T-helper 22 cell (primary cell): ENCODE data around the gene COL27A1.
"Not testable (repeated sequence)": the region's sequence is repeated elsewhere in the genome, so short reads cannot be mapped to it uniquely, and the experiment has no call there.

Experiments
- DNase-seq: peaks from one replicate; pipeline ENCODE4 v3.0.0-alpha.2; 2020; ENCODE audit warnings: low read depth

The COL27A1 gene

GRCh38 chr9:114184071-114184470 is 28.7 kb downstream of the COL27A1 start:
- no peak for DNase-seq

DNA sequence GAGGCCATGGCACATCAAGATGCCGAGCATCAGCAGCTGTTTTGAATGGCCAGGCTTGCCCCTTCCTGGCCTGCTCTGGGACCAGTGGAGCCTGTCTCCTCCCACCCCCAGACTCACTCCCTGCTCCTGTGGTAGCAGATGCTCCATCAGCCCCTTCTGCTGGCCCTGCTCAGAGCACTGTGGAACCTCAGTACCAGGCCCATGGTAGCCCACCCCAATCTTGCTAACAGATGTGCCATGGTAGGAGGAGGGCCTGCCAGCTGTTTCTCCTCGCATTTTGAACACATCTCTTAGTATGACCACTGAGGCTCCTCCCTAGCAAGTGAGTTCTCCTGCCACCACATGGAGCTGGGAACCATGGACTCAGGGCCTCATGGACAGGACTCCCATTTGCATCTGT is 29.5 kb downstream of the COL27A1 start:
- no peak for DNase-seq

DNA sequence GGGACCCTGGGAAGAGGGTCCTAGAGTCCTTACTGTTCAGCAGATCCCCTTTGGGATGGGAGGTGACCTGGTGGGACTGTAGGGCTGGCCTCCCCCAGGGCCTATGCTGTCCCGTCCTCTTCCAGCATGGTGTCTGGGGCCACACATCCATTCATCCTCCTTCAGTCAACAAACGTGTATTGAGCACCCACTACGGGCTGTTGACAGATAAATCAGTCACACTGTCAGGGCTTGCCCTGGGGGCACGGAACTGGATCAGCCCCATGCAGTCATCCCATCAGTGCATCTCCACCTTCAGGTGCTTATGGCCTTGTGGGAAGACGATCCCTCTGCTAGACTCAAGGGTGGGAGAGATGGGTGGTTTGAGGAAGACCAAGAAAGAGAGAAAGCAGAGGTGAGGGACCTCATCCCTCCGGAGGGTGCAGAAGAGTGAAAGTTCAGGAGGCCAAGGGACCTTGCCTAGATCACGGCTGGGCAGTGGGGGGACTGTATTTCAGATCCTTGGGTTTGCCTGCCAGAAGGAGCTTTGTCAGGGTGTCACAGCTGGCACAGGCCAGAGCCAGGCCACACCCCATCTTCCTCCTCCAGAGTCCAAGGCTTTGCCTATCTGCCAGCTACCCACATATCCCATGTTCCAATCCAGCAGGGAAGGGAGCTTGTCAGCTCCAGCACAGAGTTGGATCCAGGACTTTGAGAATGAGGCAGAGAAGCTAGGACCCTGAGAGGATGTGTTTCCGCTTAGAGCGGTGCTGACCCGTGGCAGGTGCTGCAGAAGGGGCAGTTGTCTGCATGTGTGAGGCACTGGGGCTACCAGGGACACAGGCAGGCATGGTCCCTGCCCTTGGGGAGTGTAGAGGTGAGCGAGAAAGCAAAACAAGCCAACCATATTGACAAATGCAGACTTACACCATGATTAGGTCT is 30.5 kb downstream of the COL27A1 start:
- DNase-seq: no peak

DNA sequence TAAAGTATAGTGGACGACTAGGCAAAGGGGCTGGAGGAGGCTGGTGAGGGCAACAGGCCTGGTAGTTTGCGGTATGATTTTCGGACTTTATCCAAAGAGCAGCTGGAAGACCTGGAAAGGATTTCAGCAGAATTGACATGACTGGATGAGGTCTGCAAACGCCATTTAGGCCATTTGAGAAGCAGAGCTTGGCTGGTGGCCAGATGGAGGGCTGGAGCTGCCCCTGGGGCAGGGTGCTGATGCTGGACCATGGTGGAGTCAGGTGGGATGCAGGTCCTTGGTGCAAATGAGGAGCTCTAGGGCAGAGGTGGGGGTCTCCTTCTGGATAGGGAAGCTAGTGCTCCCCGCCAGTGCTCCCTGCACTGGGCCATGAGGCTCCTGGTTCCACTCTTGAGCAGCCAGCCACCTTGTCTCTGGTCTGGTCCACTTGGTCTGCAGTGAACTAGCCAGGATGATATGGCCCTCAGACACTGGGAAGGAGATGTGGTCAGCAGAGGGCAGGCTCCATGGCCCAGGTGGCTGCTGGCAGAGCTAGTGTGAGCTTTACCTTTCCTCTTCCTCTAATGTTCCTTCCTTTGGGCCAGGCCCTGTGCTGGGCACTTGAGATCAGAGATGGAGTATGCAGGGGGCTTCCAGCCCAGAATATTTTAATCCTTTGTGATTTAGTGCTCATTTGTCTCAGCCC is 31.4 kb downstream of the COL27A1 start:
- DNase-seq: no peak

DNA sequence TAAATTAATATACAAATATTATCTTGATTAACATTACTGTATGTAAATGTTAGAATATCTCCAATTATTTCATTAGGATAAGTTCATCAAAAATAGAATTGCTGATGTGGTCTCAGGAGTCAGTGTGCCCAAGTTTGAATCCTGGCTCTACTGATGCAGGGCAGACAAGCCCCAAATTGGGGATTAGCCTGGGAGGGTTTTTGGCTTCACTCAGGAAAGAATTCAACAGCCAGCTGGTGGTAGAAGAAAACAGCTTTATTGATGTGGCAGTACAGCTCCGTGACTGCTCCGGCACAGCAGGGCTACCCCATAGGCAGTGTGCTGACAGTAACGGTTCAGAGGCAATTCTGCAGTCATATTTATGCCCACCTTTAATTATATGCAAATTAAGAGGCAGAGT is 32.5 kb downstream of the COL27A1 start:
- DNase-seq: no peak

DNA sequence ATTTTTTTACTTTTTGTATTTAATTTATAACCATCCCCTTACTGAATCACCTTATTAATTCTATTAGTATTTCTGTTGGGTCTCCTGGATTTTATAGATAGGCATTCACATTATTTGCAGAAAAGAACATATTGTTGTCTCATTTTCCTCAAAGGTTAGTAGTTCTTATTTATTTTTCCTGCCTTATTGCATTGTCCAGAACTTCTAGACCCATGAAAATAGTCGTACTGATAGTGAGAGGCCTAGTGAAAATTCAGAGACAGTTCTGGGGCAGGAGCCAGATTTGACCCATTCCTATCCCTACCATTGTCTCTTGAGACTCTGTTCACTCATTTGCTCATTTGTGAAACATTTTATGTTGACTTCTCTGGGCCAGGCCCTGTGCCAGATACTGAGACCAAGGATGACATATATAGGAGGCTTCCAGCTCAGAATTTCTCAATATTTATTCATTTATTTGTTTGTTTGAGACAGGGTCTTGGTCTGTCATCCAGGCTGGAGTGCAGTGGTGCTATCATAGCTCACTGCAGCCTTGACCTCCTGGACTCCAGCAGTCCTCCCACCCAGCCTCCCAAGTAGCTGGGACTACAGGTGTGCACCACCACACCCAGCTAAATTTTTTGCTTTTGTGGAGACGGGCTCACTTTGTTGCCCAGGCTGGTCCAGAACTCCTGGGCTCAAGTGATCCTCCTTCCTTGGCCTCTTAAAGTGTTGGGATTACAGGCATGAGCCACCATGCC is 34.7 kb downstream of the COL27A1 start:
- DNase-seq: no peak

DNA sequence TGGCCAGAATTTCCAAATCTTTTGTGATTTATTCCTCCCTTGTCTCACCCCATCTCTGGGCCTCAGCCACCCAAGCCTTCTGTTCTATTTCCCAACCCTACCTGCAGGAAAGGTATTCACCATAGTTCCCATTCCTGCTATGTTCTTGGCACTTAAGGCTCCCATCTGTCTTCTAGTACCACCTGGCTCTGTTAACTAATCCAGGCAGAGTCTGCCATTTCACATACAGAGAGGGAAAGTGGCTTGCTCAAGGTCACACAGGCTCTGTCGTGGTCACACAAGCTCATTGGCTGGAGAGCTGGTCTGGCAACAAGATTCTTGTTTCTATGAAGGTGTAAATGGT is 35.2 kb downstream of the COL27A1 start:
- no peak for DNase-seq

DNA sequence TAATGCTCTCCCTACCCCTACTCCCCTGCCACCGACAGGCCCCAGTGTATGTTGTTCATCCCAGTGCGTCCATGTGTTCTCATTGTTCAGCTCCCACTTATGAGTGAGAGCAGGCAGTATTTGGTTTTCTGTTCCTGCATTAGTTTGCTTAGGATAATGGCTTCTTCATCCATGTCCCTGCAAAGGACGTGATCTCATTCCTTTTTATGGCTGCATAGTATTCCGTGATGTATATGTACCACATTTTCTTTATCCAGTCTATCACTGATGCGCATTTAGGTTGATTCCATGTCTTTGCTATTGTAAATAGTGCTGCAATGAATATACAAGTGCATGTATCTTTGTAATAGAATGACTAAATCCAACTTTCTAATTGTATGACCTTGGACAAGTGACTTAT is 36.1 kb downstream of the COL27A1 start:
- DNase-seq: not testable (repeated sequence)

DNA sequence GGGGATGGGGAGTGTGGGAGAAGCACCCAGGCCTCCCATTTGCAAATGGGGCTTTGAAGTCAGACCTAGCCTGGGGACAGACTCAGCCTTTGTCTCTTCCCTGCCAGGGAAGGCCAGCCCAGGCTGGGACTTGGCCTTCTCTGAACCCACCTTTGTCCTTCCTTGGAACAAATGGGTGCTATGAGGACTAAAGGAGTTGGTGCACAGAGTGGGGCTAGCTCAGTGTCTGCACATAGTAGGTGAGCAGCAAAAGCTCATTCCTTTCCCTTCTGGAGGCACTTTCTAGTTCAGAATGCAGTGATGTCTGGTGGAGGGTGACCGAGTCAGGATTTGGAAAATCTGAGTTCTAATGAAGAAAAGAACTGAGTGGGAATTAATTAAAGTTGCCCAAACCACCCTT is 37.2 kb downstream of the COL27A1 start:
- no peak for DNase-seq

DNA sequence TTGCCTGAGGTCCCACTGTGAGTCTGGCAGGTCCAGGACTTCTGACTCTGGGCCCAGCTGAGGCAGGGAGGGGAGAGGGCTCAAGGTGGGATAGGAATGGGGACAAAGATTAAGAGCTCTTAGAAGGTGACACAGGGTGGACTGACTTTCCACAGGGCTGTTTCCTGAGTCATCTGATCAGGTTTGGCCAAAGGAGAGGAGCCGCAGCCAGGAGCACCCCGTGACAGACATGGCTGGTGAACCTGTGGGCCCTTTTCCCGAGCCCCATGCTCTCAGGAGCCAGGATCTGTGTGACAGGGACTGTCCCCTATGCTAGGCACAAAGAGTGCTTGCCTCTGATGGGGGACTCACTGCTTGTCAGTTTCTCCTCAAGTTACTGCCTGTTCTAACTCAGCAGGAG is 37.8 kb downstream of the COL27A1 start:
- no peak for DNase-seq

DNA sequence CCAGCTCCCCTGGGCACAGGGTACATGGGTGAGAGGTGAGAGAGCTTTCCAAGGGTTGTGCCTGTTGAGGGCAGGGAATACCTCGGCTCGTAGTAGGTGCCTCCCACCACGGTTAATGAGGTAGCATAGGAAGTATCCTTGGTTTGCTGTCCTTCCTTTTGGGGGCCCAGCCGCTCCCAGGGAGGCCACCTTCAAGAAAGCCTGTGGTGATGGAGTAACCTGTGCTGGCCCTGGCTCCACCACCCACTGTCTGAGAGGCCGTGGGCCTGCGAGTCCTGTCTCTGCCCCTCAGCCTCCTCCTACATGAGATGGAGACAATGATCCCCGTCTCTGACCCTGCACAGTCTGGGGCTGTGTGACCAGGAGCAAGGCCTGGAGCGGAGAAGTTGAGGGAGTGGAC is 40.8 kb downstream of the COL27A1 start:
- no peak for DNase-seq

DNA sequence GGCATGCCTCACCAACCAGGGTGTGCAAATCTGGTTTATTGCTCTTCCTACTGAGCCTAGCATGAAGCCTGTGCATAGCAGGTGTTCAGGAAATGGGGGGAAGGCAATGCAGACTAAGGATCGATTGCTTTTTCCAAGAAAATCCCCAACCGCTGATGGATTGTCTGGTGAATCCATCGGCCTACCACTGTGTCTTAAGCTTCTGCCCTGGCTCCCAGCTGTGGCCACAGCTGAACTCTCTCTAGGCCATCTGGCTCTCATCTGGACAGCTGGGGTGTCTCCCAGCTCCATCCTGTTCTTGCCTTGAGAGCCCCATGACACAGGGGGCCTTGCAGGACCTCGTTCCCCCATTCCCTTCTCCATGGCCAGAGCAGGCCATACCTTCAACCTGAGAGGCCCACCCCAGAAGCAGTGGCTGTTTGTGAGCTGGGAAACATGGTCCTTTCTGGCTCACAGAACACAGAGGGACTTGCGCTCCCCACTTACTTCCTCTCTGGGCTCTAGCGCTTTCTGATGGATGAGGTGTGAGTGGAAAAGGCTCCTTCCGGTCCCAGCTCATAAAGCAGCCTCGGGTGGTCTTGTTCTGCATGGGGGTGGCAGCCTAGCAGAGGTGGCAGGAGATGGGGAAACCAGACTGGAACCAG is 41.8 kb downstream of the COL27A1 start:
- DNase-seq: no peak

DNA sequence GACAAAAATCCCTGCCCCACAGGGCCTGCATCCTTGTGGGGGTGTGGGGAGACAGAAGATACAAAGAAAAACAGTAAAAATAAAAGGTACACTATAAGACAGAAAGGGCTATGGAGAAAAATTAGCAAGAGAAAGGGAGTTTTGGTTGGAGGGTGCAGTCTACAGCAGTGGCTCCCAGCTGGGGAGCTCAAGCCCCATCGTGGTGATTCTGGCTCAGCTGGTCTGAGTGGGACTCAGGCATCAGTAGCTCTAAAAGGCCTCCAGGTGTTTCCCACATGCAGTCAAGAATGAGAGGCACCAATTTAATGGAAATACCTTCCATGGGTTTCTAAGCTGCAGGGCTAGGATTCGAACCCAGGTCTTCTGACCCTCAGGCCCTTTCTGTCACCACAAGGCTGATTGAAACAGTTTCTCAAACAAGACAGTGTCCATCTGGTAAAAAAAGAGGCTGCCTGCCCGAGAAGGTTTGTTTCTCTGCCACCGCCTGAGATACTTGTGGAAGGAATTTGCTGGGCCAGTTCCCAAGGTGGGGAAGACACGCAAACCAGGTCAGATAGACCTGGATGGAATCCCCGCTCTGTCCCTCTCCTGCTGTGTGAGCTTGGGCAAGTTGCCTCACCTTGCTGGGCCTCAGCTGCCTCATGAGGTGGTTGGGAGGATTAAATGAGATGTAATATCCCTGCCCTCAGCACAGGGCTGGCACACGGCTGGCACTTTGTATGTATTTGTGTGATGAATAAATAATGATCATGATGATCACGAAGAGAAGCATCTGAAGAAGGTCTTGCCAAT is 43.1 kb downstream of the COL27A1 start:
- DNase-seq: no peak

DNA sequence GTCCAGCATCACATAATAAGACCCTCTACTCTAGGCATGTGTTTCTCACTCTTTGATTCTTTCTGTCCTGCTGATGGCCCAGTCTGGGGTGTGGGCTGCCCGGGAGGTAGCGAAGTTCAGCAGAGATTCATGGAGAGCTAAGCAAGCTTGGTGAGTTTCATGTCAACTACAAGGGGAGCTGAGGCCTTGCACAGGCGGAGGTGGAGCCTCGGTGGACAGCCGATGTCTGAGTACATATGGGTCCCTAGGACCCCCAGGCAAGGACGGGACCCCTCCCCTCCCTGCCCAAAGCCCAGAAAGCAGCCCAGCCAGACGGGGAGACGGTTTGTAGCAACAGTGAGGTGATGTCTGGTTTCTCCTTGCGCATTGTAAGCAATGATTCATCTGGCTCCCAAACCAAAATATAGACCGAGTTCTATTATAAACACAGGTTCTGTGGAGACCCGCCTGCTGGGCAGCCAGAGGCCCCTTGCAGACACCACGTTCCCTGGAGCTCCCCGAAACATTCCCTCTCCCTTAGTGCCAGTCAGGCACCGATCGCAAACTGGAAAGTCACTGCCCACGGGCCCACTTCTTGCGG is 45.5 kb downstream of the COL27A1 start:
- DNase-seq: no peak

DNA sequence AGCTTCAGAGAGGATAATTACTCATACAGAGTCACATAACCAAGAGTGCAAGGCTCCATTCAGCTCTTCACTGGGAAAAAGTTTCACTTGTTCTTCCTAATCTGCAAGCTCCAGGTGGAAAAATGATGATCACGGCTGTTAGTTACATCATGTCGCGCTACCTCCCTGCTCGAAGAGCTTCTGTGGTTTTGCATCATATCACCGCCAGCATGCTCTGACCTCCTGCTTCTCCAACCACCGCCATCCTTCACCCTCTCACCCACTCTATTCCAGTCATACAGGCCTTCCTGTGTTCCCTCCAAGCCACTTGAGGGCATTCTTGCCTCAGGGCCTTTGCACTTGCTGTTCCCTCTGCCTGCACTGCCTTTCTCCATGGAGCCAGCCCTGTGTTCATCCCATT is 47.1 kb downstream of the COL27A1 start:
- no peak for DNase-seq

GRCh38 chr9:114202849-114203248 is 47.5 kb downstream of the COL27A1 start:
- DNase-seq: no peak

DNA sequence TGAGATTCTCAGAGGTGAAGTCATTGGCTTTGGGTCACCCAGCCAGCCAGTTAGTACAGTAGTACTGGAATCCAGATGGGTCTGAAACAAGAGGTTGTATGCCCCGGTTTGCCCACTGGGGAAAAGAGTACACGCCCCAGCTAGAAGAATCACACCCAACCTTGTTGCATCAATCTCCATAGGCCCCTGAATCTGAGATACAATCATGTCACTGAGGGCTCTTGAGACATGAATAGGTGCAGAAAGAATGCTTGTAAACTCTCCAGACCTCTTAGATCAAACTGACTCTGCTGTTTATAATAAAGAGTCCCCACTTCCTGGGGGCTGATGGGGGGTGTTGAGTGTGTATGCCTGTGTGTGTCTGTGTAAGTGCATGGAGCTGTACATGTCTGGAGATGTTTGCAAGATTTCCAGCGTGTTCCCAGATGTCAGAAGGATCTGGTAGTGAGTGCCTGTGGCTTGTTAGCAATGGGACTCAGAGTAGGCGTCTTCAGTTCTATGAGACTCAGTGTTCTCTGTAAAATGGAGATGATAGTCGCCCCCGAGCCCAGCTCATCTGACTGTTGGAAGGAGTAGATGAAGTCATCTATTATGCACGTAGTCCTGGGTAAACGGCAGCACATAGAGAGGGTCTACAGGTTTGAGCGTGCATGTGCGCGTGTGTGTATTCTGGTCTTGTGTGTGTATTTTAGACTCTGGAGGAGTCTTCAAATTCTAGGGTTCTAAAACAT is 48.2 kb downstream of the COL27A1 start:
- no peak for DNase-seq

DNA sequence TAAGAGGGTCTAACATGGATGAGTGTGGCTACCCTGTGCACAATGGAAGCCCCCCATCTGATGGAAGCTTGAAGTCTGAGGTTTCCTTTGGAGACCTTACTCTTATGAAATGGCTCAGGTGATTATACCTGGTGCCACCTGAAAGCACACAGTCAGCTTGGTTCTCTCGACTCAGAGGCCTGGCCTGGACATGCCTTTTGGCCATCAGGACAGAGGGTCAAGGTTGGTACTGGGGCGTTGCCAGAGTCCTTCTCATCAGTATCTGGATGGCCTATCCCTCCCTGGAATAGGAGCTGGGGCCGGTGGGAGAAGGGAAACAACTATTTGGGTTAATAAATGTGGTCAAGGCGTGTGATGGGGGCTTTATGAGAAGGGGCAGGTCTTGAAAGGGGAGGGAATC is 48.9 kb downstream of the COL27A1 start:
- no peak for DNase-seq

- no peak for DNase-seq
Measured at GRCh38 chr9:114205171-114206015, 50.1 kb downstream of the COL27A1 start.
